HepG2 (cell line): ENCODE data around the gene HNRNPL. TPM values are rescaled to one million over a fixed set of nuclear protein-coding genes. Genes with fewer than 3 reads are reported as not detected.

Experiments
- CBX1 ChIP-seq: IDR thresholded peaks from one replicate; pipeline ENCODE4 v1.6.1; 2016; ENCODE audit warnings: antibody characterized with exemption, low read depth
- CBX5 ChIP-seq: sonication (generic); formaldehyde crosslinking; IDR thresholded peaks from 2 replicates; pipeline ENCODE4 v1.4.0; 2020; ENCODE audit warnings: missing genetic modification reagents, borderline replicate concordance
- CCDC6 ChIP-seq: sonication (generic); formaldehyde crosslinking; IDR thresholded peaks from 2 replicates; pipeline ENCODE4 v1.8.1; 2022; ENCODE audit warnings: mild to moderate bottlenecking, missing genetic modification reagents, moderate library complexity
- FOXM1 ChIP-seq: sonication (generic); formaldehyde crosslinking; IDR thresholded peaks from 2 replicates; pipeline ENCODE4 v1.5.0; 2020; ENCODE audit warnings: missing genetic modification reagents
- GTF2F1 ChIP-seq: fragments of 150-350 bp; IDR thresholded peaks from 2 replicates; pipeline ENCODE4 v1.6.1; 2014; ENCODE audit warnings: low read length
- HOXA7 ChIP-seq: sonication (generic); formaldehyde crosslinking; IDR thresholded peaks from 2 replicates; pipeline ENCODE4 v1.8.1; 2022; ENCODE audit warnings: mild to moderate bottlenecking, missing genetic modification reagents, moderate library complexity
- IRX3 ChIP-seq: sonication (generic); formaldehyde crosslinking; IDR thresholded peaks from 2 replicates; pipeline ENCODE4 v1.8.1; 2023; ENCODE audit warnings: mild to moderate bottlenecking, low read depth, missing genetic modification reagents, borderline replicate concordance
- JUND ChIP-seq: sonication (generic); formaldehyde crosslinking; IDR thresholded peaks from 2 replicates; pipeline ENCODE4 v1.8.0; 2022; ENCODE audit warnings: mild to moderate bottlenecking, missing genetic modification reagents
- MZF1 ChIP-seq: sonication (generic); formaldehyde crosslinking; IDR thresholded peaks from 2 replicates; pipeline ENCODE4 v1.8.1; 2023; ENCODE audit warnings: mild to moderate bottlenecking, missing genetic modification reagents, borderline replicate concordance
- POLR2A ChIP-seq, 2 experiments: IDR thresholded peaks; 2 replicates each; pipeline ENCODE4 v1.6.1; 2011; ENCODE audit warnings: low read depth in 2 of 2, low read length in 2 of 2, mild to moderate bottlenecking in 1 of 2, moderate library complexity in 1 of 2; ENCODE audit not compliant: insufficient read depth in 1 of 2
- RBAK ChIP-seq: sonication (generic); formaldehyde crosslinking; IDR thresholded peaks from 2 replicates; pipeline ENCODE4 v1.5.1; 2020; ENCODE audit warnings: mild to moderate bottlenecking, missing genetic modification reagents
- SAFB2 ChIP-seq: sonication (generic); formaldehyde crosslinking; IDR thresholded peaks from 2 replicates; pipeline ENCODE4 v1.5.1; 2020; ENCODE audit warnings: missing genetic modification reagents, low read depth, mild to moderate bottlenecking, borderline replicate concordance
- THYN1 ChIP-seq: sonication (generic); formaldehyde crosslinking; IDR thresholded peaks from 2 replicates; pipeline ENCODE4 v1.8.1; 2023; ENCODE audit warnings: low read depth, mild to moderate bottlenecking, moderate library complexity, missing genetic modification reagents, borderline replicate concordance
- TP53 ChIP-seq: sonication (generic); formaldehyde crosslinking; conservative IDR thresholded peaks from 2 replicates; pipeline ENCODE4 v1.4.0; 2020; ENCODE audit warnings: missing genetic modification reagents
- ZBTB20 ChIP-seq: sonication (generic); formaldehyde crosslinking; IDR thresholded peaks from 2 replicates; pipeline ENCODE4 v1.8.1; 2023; ENCODE audit warnings: missing genetic modification reagents, low read depth, mild to moderate bottlenecking, borderline replicate concordance
- ZNF432 ChIP-seq: sonication (generic); formaldehyde crosslinking; IDR thresholded peaks from 2 replicates; pipeline ENCODE4 v1.5.0; 2020; ENCODE audit warnings: missing genetic modification reagents, mild to moderate bottlenecking, borderline replicate concordance
- ZNF546 ChIP-seq: sonication (generic); formaldehyde crosslinking; conservative IDR thresholded peaks from 2 replicates; pipeline ENCODE4 v1.8.1; 2023; ENCODE audit warnings: mild to moderate bottlenecking, missing genetic modification reagents
- ZNF614 ChIP-seq: IDR thresholded peaks from 2 replicates; pipeline ENCODE4 v1.6.1; 2018; ENCODE audit warnings: missing biosample characterization, missing genetic modification reagents, inconsistent platforms, borderline replicate concordance
- ZNF615 ChIP-seq: sonication (generic); formaldehyde crosslinking; IDR thresholded peaks from 2 replicates; pipeline ENCODE4 v1.5.0; 2020; ENCODE audit warnings: mild to moderate bottlenecking, missing genetic modification reagents, borderline replicate concordance
- ZNF670 ChIP-seq: sonication (generic); formaldehyde crosslinking; IDR thresholded peaks from 2 replicates; pipeline ENCODE4 v1.8.0; 2022; ENCODE audit warnings: mild to moderate bottlenecking, missing genetic modification reagents, borderline replicate concordance
- ZNF709 ChIP-seq: sonication (generic); formaldehyde crosslinking; IDR thresholded peaks from 2 replicates; pipeline ENCODE4 v1.5.0; 2020; ENCODE audit warnings: mild to moderate bottlenecking, missing genetic modification reagents
- ZNF737 ChIP-seq: sonication (generic); formaldehyde crosslinking; IDR thresholded peaks from 2 replicates; pipeline ENCODE4 v1.5.0; 2020; ENCODE audit warnings: missing genetic modification reagents, mild to moderate bottlenecking, borderline replicate concordance
- ZNF773 ChIP-seq: sonication (generic); formaldehyde crosslinking; IDR thresholded peaks from 2 replicates; pipeline ENCODE4 v1.4.0; 2020; ENCODE audit warnings: missing genetic modification reagents, borderline replicate concordance
- ZZZ3 ChIP-seq: sonication (generic); formaldehyde crosslinking; IDR thresholded peaks from 2 replicates; pipeline ENCODE4 v1.4.0; 2020; ENCODE audit warnings: missing genetic modification reagents, mild to moderate bottlenecking, borderline replicate concordance
- polyA plus RNA-seq, 8 experiments: library from polyadenylated mRNA; depleted of rRNA in 3 of 8; stranded (reverse) in 7 of 8; unstranded in 1 of 8; fragments of >200 nt; fragmentation: Illumina TruSeq in 4 of 8; extraction: Trizol in 4 of 8; gene quantifications; 2 replicates each; pipeline versions ENCODE4 v1.2.1 to v1.2.3, GENCODE V29; 2011 to 2016; ENCODE audit warnings: low read depth in 4 of 8, missing spikeins in 1 of 8, mixed read lengths in 1 of 8; ENCODE audit not compliant: insufficient read depth in 1 of 8
- total RNA-seq, 5 experiments: library from RNA; depleted of rRNA; stranded (reverse); fragments of >200 nt; fragmentation: Illumina TruSeq; extraction: Trizol; gene quantifications; 2 replicates each; pipeline ENCODE4 v1.2.3, GENCODE V29; 2016; ENCODE audit warnings: low read depth in 1 of 5
- TF ChIP-seq, protein P1 (sequence below): sonication (generic); formaldehyde crosslinking; conservative IDR thresholded peaks from 2 replicates; pipeline ENCODE4 v1.4.0; 2020; ENCODE audit warnings: missing genetic modification reagents
- TF ChIP-seq, protein P2 (sequence below): sonication (generic); formaldehyde crosslinking; conservative IDR thresholded peaks from 2 replicates; pipeline ENCODE4 v1.4.0; 2020; ENCODE audit warnings: missing genetic modification reagents
- TF ChIP-seq, protein P3 (sequence below): sonication (generic); formaldehyde crosslinking; IDR thresholded peaks from 2 replicates; pipeline ENCODE4 v1.8.1; 2023; ENCODE audit warnings: missing genetic modification reagents, inconsistent platforms, borderline replicate concordance
- TF ChIP-seq, protein P4 (sequence below): sonication (generic); formaldehyde crosslinking; IDR thresholded peaks from 2 replicates; pipeline ENCODE4 v1.8.0; 2022; ENCODE audit warnings: missing genetic modification reagents, low read depth, mild to moderate bottlenecking, borderline replicate concordance

Gene HNRNPL
- total and polyA plus RNA-seq, 2 of the 13 experiments (the other 11 are each of a cell fraction or from before 2014, with no cell fraction given), result 156 to 278 TPM

DNA sequence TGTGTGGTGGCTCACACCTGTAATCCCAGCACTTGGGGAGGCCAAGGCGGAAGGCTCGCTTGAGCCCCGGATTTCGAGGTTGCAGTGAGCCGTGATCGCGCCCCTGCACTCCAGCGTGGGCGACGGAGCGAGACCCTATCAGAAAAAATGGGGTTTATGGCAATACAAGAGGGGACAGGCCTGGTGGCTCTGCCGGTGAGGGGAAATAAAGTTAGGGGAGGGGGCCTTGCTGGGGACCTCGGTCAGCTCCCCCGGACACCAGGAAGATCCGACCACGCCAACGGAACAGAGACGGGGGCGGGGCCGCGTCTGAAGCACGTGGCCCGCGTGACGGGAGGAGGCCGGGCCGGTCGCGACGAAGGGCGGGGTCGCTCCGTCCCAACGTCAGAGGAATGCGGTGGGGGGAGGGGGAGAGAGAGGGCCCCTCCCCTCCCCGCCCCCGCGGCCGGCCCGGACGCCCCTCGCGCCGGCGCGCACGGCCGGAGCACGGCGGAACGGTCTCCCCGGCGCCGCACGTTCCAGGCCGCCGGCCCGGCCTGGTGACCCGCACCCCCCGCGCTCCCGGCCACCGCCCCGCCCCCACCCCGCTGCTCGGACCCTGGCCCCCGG lies 1.9 kb upstream of the HNRNPL start (continued):
- TF ChIP-seq ZNF670 (peak; percentile 19; the same call in 1 of the 2 replicates), ZNF432 (CRISPR knock-in tag) (no peak), ZBTB20 (CRISPR knock-in tag) (no peak; the same call in 1 of the 2 replicates), ZNF546 (CRISPR knock-in tag) (peak; percentile 64; the same call in 1 of the 2 replicates), FOXM1 (CRISPR knock-in tag) (no peak), CBX1 (no peak), RBAK (CRISPR knock-in tag) (no peak), GTF2F1 (no peak), IRX3 (CRISPR knock-in tag) (0 out of 2 replicates have a peak, but pooled peaks have one; percentile 43), ZNF614 (CRISPR knock-in tag) (no peak), ZZZ3 (no peak), ZNF737 (CRISPR knock-in tag) (no peak), CBX5 (CRISPR knock-in tag) (peak; percentile 50; the same call in 1 of the 2 replicates), JUND (CRISPR knock-in tag) (no peak), ZNF615 (no peak), SAFB2 (CRISPR knock-in tag) (no peak; the same call in 1 of the 2 replicates), MZF1 (CRISPR knock-in tag) (0 out of 2 replicates have a peak, but pooled peaks have one; percentile 36), ZNF709 (no peak; the same call in 1 of the 2 replicates), POLR2A (IDR thresholded peaks at IDR 0.05; ENCODE audit: insufficient read depth in 1 of 2, low read depth in 2 of 2, low read length in 2 of 2) (peak; percentile 50 to 72), ZNF773 (no peak), TP53 (CRISPR knock-in tag) (no peak), HOXA7 (no peak), CCDC6 (CRISPR knock-in tag) (peak; percentile 20; the same call in 1 of the 2 replicates), THYN1 (CRISPR knock-in tag) (no peak)
- TF ChIP-seq, protein P1, sequence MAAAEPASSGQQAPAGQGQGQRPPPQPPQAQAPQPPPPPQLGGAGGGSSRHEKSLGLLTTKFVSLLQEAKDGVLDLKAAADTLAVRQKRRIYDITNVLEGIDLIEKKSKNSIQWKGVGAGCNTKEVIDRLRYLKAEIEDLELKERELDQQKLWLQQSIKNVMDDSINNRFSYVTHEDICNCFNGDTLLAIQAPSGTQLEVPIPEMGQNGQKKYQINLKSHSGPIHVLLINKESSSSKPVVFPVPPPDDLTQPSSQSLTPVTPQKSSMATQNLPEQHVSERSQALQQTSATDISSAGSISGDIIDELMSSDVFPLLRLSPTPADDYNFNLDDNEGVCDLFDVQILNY (CRISPR knock-in tag), result no peak
- TF ChIP-seq, protein P2, sequence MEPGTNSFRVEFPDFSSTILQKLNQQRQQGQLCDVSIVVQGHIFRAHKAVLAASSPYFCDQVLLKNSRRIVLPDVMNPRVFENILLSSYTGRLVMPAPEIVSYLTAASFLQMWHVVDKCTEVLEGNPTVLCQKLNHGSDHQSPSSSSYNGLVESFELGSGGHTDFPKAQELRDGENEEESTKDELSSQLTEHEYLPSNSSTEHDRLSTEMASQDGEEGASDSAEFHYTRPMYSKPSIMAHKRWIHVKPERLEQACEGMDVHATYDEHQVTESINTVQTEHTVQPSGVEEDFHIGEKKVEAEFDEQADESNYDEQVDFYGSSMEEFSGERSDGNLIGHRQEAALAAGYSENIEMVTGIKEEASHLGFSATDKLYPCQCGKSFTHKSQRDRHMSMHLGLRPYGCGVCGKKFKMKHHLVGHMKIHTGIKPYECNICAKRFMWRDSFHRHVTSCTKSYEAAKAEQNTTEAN (CRISPR knock-in tag), result no peak
- TF ChIP-seq, protein P3, sequence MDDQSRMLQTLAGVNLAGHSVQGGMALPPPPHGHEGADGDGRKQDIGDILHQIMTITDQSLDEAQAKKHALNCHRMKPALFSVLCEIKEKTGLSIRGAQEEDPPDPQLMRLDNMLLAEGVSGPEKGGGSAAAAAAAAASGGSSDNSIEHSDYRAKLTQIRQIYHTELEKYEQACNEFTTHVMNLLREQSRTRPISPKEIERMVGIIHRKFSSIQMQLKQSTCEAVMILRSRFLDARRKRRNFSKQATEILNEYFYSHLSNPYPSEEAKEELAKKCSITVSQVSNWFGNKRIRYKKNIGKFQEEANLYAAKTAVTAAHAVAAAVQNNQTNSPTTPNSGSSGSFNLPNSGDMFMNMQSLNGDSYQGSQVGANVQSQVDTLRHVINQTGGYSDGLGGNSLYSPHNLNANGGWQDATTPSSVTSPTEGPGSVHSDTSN, result no peak
- TF ChIP-seq, protein P4, sequence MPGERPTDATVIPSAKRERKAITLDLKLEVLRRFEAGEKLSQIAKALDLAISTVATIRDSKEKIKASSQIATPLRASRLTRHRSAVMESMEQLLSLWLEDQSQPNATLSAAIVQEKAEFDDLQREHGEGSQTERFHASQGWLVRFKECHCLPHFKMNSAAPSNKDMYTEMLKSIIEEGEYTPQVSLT (CRISPR knock-in tag), result no peak; the same call in 1 of the 2 replicates
